HEK293T (cell line): ENCODE data around the gene UGT1A4.

Experiments used
- ARNT ChIP-seq: fragments of 450-650 bp; IDR thresholded peaks from 2 replicates; pipeline ENCODE4 v1.6.1; 2017; ENCODE audit warnings: mild to moderate bottlenecking
- FOXK2 ChIP-seq: fragments of 450-650 bp; IDR thresholded peaks from 2 replicates; pipeline ENCODE4 v1.6.1; 2016; ENCODE audit warnings: mild to moderate bottlenecking
- HDGF ChIP-seq: fragments of 450-650 bp; IDR thresholded peaks from 2 replicates; pipeline ENCODE4 v1.6.1; 2017; ENCODE audit warnings: antibody characterized with exemption, borderline replicate concordance

GRCh38 chr2:233817995-233818638, 99.6 kb downstream of the UGT1A4 start:
- no peak for TF ChIP-seq ARNT
- no peak for TF ChIP-seq FOXK2
- no peak for TF ChIP-seq HDGF
